NCI-H446 treated with DMSO at 0.1 percent for 48 hours (cell line): ENCODE data around the gene RAB20.
"Not testable (repeated sequence)": the region's sequence is repeated elsewhere in the genome, so short reads cannot be mapped to it uniquely, and the experiment has no call there.

ENCODE experiments used
- DNase-seq: peaks from one replicate; lab custom pipeline; 2025; lab: John Stamatoyannopoulos, UW

The RAB20 gene, protein sequence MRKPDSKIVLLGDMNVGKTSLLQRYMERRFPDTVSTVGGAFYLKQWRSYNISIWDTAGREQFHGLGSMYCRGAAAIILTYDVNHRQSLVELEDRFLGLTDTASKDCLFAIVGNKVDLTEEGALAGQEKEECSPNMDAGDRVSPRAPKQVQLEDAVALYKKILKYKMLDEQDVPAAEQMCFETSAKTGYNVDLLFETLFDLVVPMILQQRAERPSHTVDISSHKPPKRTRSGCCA

DNA sequence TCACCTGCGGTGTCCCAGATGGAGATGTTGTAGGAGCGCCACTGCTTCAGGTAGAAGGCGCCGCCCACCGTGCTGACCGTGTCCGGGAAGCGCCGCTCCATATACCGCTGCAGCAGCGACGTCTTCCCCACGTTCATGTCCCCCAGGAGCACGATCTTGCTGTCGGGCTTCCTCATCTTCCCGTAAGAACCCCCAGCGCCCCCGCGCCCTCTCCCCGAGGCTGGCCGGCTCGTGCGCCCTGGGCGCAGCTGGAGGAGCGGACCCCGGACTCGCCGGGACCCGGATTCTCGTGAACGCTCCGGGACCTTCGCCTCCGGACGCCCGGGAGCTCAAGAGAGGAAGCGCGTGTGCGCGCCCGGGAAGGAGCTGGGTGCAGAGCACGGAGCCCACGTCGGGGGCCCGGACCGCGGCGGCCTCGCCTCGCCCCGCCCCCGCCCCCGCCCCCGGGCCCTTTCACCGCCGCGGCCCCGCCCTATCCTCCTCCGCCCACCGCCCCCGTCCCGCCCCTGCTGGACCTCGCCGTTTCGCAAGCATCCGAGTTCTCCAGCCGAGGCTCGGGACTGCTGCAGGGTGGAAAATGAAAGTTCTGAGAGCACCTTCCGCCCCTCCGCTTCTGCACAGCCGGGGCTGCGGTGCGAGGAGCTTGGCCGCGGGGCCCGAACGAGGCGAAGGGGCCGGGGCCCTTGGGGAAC, at the start of gene RAB20:
Gene RAB20, minus strand, starts transcription at position 379 of the 692 bp plus-strand sequence. Its CDS starts 203 bp downstream, at position 176.
- DNase-seq, result no peak

DNA sequence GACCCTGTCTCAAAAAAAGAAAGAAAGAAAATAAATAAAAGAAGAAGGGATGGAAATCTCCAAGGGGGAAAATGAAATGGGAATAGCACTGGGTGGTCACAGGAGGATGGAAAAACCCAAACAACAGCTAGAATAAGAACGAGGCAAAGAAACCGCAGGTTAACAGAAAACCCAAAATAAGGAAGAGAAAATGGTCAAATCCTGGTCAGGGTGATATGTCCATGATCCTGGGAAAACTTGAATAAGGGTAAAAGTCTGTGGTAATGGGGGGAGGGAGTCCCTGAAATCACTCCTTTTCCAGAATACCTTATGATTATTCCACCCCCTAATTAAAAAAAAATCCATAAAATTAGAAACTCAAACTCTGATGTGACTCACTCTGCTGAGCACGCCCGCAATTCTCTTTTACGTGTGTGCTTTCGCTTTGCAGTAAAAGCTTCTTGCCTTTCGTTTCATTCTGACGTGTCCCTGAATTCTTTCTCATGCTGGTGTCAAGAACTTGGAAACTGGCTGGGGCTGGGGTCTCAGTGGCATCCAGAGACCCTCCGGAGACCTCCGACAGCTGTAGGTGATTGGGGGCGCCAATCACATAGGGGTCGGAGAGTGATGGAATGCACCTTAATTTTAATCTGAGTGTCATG, 49.6 kb upstream of the RAB20 start:
- no peak for DNase-seq

DNA sequence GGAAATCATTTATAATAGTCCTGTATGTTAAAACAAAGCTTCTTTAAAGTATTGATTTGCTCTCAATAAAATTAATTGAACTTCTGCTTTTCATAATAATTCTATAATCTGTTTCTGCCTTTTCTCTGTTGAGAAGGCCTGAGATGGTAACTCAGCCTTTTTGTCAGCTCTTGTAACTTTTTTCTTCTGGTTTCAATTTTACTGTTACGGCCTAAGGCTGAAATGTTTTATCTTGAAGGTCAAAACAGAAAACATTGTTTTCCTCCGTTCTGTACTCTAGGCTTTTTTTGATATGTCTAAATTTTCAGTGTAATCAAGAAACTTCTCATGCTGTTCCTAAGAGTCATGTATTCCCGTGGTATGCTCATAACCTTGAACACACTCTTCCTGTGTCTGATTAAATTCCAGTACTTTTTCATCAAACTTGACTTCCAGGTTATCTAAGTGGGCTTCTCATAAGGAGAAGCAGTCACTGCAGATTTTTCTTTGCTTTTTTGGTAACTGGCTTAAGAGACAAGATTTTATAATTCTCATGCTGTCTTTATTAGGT, 46.2 kb upstream of the RAB20 start:
- DNase-seq, result no peak

DNA sequence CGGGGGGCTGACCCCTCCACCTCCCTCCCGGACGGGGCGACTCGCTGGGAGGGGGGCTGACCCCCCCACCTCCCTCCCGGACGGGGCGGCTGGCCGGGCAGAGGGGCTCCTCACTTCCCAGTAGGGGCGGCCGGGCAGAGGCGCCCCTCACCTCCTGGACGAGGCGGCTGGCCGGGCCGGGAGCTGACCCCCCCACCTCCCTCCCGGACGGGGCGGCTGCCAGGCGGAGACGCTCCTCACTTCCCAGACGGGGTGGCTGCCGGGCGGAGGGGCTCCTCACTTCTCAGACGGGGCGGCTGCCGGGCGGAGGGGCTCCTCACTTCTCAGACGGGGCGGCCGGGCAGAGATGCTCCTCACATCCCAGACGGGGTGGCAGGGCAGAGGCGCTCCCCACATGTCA, 44.8 kb upstream of the RAB20 start:
- DNase-seq, result not testable (repeated sequence)

DNA sequence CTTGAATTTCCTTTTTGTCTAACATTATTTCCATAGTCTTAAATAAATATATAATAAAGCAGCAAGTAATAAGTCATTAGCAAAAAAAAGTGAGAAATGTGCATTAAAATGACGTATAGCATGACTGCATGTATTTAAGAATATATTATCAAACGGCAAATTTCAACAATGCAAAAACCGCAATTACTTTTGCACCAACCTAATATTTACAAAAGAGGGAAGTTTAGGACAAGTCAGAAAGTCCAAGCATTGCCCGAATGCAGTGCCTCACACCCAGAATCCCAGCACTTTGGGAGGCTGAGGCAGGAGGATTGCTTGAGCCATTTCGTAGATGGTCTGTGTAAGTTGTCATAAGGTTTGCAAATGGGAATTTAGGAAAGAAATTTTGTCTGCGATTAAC, 43.6 kb upstream of the RAB20 start:
- DNase-seq, result no peak

DNA sequence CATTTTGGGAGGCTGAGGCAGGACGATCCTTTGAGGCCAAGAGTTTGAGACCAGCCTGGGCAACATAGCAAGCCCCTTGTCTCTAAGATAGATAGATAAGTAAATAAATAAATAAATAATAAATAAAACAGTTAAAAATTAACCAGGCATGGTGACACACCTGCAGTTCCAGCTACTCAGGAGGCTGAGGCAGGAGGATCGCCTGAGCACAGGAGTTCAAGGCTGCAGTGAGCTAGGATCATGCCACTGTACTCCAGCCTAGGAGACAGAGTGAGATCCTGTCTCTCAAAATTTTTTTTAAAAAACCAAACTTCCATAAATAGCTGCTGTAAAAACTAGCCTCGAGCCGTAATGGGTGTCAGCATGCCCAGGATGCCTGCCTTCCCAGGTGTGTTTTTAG, 39.5 kb upstream of the RAB20 start:
- no peak for DNase-seq

DNA sequence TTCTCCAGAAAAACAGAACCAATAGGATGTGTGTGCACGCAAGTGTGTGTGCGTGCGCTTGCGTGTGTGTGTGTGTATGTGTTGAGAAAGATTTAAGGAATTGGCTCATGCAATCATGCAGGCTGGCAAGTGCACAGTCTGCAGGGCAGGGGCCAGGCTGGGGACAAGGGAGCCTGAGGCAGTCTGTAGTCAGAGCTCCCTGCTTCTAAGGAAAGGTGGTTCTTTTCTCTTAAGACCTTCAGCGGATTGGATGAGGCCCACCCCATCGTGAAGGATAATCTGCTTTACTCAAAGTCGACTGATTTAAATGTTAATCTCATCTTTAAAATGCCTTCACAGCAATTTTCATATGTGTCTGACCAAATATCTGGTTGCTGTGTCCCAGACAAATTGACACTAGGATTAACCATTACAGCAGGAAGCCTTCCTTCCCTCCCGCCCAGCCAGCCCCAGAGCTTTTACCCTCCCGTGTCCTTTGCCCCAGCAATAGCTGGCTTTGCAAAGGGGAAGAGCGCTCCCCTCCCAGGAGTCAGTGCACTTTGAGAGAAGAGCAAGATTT, 38.8 kb upstream of the RAB20 start:
- DNase-seq, result no peak

DNA sequence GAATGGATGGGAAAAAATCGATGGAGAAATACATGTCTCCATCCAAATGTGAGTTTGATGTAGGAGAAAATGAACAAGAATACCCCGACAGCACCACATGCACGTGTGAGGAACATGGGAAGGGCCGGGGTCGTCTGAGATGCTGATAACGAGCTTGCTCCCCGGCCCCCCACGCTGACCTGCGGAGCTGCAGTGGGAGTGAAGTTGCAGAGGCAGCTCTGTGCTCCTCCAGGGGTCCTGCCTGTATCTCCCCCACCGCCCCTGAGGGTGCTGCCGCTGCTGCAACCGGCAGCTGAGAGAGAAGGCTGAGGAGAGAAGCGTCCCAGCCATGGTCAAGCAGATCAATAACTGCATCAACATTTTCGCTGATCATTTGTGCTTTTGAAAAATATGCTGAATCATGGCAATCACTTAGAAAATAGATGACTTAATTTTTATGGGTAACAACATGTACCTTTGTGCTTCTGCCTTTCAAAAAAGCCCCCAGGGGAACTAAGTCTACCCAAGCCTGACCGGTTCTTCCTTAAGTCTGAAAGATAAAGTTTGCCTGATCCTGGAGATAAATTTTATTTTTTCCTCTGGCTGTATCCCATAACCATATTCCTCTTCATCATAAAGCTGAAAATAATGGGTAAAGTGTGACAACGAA, 35.6 kb upstream of the RAB20 start:
- no peak for DNase-seq

DNA sequence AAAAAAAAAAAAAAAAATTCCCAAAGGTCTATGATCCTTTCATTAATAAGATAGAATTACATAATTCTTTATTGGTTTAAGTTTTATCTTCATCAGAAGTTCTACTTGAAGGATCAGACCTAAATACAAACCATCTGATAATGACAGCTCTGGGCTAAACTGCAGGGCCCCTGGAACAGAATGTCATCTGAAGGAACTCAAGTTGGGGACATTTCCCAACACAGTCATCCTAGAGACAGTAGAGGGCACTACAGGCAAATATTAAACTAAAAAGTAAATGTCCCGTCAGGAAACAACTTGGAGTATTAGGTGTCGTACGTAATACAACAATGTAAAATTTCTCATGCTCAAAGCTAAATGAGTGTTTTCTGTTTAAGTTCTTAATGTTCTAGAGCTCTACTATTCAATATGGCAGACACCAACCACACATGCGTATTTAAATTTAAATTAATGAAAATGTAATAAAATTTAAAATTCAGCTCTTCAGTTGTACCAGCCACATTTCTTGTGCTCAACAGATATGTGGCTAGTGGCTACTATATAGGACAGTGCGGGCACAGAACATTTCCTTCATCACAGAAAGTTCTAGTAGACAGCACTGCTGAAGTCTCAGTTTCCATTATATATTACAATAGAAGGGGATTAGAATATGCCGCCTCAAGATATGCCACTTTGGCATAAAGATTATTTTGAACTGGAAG, 32.1 kb upstream of the RAB20 start:
- DNase-seq, result no peak

DNA sequence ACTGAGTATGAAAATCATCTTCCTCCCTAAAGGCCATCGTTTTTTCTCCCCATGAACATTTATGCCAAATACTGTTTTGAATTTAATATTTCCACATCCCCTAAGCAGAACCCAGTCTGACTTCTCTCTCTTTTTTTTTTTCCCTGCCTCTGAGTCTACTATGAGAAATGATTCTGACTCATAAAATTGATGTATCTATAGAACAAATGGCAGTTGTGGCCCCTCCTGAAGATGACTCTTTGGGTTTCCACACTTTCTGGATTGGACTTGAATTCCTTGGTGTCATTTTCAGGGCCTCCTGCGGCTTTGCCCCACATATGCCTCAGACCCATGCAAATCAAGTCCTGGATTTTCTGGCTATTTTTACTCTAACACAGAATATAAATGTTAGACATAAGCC, 31.1 kb upstream of the RAB20 start:
- DNase-seq, result no peak

DNA sequence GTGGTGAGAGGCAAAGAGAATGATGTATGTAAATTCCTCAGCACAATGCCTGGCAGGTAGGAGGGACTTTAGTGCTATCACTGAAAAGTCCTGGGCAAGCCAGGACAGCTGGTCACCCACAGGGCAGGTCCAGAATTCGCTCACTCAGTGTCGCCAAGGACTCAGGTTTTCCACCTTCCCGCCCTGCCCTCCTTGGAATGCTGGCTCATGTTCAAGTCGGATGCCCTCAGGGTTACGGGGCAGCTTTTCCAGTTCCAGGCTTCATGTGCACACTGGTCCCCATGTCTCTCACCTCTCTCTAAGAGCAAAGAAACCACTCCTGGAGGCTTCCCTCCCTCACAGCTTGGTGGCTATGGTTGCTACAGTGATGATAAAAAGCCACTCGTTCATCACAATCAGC, 29.1 kb upstream of the RAB20 start:
- DNase-seq, result no peak

DNA sequence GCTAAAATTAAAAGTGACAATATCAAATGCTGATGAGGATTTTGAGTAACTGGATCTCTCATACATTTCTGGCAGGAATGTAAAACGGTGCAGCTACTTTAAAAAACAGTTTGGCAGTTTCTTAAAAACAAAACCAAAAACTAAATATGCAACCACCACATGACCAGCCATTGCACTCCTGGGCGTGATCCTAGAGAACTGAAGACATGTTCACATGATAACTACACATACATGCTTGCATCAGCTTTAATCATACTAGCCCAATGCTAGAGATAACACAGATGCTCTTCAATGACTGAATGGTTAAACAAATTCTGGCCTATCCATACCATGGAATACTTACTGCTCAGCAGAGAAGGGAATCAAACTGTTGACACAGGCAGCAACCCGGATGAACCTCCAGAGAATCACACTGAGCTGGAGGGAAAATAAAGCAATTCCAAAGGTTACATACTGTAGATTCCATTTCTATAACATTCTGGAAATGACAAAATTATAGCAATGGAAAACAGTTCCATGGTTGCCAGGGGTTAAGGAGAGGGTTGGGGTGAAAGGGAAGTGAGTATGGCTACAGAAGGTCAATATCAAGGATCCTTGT, 28.4 kb upstream of the RAB20 start:
- DNase-seq, result no peak

DNA sequence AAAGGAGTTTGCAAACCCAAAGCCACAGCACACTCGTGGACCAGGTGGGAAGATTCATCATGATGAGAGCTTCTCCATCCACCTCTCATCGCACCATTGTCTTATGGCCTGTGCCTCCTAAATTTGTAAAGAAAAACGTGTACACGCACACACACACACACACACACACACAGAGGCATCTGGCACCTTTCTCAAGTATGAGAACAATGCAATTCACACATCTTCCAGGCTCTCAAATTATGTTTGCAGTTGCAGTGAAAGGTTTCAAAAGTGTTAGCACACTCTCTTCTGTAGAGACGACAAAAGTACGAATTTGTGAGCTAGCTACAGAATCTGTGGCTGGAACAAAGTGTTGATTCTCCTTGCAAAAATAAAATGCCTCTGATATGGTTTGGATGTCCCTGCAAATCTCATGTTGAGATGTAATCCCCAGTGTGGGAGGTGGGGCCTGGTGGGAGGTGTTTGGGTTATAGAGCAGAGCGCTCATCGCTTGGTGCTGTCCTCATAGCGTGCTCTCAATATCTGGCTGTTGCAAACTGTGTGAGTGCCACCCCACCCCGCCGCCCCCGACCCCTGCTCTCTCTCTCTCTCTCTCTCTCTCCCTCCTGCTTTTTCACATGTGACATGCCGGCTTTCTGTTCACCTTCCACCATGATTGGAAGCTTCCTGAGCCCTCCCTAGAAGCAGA, 21.8 kb upstream of the RAB20 start:
- no peak for DNase-seq

DNA sequence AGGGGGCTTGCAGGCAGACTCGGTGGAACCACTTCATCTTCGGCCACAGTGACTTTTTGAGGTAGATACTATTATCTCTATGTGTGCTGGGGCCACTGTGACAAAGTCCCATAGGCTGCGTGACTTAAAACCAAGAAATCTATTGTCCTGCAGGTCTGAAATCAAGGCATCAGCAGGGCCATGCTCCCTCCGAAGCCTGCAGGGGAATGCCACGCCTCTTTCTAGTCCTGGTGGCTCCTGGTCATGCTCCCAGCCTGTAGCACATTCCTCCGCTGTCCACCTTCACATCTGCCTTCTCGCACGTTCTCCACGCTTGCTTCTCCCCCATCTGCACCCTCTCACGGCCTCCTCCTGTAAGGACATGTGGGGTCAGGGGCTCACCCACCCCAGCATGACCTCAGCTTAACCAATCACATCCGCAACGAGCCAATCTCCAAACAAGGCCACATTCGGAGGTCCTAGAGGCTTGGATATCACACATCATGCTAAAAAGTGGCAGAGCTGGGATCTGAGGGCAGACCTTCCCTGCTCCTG, 21.0 kb upstream of the RAB20 start:
- DNase-seq, result no peak

DNA sequence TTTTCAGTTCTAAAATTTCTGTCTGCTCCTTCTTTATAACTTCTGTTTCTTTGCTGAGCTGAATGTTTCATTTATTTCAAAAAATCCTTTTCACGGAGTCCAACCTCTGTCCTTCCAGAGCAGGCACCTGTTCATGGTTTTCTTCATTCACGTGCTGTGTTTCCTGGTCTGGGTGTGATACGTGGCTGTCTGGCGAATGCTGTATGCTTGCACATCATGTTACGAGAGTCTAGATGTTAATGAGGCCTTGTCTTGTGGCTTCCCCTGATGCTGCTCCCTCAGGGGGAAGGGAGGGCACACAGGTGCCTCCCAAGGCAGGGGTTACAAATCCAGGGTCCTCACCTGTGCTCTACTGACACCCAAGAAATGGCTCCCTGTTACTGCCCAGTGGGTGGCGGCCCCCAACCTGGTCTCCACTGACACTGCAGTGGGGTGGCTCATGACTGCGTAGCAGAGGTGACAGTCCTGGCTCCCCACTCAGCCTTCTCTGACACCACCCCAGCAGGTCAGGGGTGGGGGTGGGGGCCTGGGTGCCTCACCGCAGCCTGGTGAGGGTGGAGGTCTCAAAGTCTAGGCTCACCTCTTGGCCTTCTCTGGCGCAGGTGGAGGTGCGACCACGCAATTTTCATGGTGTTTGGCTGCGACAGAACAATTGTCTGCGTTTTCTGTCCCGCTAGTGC, 20.1 kb upstream of the RAB20 start:
- DNase-seq, result no peak

DNA sequence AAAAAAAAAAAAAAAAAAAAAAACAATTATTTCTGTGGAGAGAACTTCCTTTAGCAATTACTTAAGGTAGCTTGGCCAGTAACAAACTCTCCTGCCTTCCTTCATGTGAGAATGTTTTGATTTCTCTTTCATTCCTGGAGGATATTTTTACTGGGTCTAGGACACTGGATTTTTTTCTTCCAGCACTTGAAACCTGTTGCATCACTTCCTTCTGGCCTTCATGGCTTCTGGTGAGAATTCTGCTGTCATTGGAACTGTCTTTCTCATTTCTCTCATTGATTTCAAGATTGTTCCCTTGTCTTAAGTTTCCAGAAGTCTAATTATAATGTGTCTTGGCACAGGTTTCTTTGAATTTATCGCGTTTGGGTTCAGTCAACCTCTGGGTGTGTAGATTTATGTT, 19.3 kb upstream of the RAB20 start:
- DNase-seq, result no peak

DNA sequence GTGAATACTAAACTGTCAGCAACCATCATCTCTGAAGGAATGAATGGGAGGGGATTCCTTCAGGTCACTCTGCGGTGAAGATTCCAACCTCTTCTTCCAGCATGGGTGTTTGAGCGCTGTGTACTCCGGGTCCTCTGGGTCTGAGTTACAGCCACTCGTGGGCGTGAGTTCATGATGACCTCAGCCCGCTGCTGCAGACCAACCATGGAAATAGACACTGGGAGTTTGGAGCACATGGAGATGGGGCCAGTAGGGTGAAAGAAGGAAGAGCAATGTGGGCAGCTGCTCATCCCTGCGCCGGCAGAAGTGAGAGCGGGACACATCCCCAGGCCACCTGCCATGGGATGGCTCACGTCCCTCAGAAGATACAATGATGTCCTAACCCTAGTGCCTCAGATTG, 16.8 kb upstream of the RAB20 start:
- no peak for DNase-seq

DNA sequence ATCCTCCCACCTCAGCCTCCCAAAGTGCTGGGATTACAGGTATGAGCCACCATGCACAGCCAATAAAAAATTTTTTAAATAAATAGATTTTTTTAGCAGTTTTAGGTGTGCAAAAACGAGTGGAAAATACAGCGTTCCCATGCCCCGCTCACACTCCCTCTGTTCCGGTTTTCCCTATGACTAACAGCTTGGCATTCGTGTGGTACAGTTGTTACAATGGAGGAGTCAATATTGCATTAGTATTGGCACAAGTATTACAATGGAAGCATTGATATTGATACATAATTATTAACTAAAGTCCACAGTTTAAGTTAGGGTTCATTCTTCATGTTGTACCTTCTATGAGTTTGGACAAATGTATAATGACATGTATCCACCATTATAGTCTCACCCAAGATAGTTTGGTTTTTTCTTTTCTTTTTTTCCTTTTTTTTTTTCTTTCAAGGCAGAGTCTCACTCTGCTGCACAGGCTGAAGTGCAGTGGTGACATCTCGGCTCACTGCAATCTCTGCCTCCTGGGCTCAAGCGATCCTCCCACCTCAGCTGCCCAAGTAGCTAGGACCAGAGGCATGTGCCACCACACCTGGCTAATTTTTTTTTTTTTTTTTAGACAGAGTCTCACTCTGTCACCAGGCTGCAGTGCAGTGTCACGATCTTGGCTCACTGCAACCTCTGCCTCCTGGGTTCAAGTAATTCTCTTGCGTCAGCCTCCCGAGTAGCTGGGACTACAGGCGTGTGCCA, 15.4 kb upstream of the RAB20 start:
- DNase-seq, result no peak

DNA sequence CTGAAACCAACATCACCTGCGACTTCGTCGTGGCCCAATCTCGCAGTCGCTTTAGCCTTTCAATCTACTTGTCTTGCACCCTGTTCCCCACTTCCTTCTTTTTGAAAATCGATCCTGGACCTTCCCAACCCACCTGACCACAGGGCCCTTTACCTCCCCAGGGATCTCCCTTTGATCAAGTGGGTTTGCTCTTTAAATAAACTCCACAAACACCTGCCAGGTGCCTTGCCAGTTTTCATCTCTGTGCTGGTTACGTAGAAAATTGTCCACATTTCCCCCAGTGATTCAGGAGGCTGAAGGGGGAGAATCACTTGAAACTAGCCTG, 14.5 kb upstream of the RAB20 start:
- no peak for DNase-seq
